ENCODE measurements around the gene MARVELD2. TPM values are rescaled to one million over a fixed set of nuclear protein-coding genes. Genes with fewer than 3 reads are reported as not detected.

Gene MARVELD2, protein sequence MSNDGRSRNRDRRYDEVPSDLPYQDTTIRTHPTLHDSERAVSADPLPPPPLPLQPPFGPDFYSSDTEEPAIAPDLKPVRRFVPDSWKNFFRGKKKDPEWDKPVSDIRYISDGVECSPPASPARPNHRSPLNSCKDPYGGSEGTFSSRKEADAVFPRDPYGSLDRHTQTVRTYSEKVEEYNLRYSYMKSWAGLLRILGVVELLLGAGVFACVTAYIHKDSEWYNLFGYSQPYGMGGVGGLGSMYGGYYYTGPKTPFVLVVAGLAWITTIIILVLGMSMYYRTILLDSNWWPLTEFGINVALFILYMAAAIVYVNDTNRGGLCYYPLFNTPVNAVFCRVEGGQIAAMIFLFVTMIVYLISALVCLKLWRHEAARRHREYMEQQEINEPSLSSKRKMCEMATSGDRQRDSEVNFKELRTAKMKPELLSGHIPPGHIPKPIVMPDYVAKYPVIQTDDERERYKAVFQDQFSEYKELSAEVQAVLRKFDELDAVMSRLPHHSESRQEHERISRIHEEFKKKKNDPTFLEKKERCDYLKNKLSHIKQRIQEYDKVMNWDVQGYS
- 0.16 and 0.26 TPM in 2 replicates for total RNA-seq

DNA sequence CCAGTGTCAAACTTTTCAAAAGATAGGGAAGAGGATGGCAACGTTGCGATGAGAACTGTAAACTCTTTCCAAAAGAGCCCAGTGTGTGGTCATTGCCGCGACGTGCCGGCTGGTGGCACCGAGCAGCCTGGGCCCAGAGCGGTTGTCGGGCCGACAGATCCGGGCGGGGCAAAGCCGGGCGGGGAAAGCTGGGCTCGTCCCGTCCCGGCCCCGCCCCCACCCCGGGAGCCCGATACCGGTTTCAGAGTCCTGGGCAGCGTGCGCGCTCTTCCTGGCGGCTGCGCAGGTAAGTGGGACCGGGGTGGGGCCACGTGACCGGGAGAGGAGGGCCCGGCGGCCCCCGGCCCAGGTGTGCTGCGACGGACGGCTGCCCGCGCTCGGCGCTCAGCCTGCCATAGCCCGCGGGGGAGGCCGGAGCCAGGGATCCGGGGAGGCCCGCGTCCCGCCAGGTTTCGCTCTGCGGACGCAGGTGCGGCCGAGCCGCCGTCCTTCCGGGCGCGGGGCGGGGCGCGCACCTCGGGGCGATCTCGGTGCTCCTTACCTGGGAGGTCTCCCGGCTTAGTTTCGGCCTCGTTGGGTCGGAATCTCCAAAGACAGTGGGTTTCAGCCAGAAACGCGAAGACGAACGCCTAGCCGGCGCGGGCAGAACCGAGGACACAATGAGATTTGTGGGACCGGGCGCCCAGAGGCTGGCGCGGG, at the start of gene MARVELD2:
MARVELD2 (plus strand) TSS at position 232 of the 699 bp plus-strand sequence. CDS start 4,270 bp downstream, outside the sequence.

DNA sequence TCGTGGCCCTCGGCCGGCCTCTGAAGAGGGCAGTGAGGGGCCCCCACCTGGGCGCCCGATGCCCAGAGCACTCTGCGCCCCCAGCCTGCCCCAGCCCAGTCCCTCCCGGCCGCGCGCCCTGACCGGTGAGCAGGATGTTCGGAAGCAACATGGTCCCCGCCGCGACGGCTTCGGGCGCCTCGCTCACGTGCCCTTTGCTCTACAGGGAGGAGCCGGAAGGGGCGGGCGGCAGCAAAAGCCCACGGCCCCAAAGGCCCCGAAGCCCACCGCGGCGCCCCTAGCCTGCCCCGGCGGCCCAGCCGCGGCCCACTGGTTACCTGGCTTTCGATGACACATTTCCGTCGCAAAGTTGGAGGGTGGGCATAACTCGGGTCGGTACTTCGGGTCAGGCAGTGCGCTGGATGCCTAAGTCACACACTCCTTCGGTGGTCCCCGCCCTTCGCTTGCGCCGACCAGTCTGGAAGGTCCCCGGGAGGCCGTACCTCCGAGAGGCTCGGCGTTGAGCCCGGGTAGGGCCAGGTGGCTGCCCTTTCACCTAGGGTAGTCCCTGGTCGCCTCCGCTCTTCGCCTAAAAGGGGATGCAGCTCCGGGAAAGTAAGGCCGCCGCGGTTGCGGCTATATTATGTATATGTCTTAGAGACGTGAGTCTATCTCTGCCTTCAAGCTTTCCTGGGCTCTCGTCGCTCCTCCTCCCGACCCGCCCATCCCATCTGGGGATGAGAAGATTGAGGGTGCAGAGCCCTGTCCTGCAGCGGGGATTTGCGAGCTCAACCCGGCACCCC, 45.4 kb upstream of the MARVELD2 start, which contains the start of the genes AK6, RAD17 and TAF9:
AK6 (minus strand) TSS at position 181 of the 782 bp plus-strand sequence; CDS start at position 151, 30 bp downstream.
RAD17 (plus strand) TSS at position 479 of the 782 bp plus-strand sequence. CDS start 2,391 bp downstream, outside the sequence.
TAF9 (minus strand) TSS at position 181 of the 782 bp plus-strand sequence. CDS start 3,783 bp downstream, outside the sequence.

DNA sequence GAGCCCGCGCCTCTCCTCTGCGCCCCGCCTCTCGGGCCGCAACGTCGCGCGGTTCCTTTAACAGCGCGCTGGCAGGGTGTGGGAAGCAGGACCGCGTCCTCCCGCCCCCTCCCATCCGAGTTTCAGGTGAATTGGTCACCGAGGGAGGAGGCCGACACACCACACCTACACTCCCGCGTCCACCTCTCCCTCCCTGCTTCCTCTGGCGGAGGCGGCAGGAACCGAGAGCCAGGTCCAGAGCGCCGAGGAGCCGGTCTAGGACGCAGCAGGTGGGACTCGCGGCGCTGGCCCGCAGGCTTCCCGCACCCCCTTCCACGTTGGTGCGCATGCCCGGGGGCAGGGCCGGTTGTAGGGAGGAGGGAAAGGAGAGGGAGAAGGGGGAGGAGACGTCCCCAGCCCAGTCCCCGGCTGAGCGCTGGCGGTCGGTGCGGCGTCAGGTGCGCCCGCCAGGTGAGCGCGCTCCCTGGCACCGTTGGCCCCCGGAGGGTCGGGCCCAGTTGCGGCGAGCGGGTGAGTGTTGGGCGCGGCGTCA, 77.5 kb downstream of the MARVELD2 start, which contains the start of gene OCLN:
OCLN (plus strand) TSS at position 400 of the 532 bp plus-strand sequence. CDS start 11,455 bp downstream, outside the sequence.

Other genes with a start within 250 kb of the MARVELD2 start
- gene CCNB1, start 248.0 kb upstream of the MARVELD2 start, total RNA-seq, result 9.5 and 40.0 TPM in 2 replicates
- gene CENPH, start 225.5 kb upstream of the MARVELD2 start, total RNA-seq, result 2.1 and 9.9 TPM in 2 replicates
- gene CDK7, start 180.2 kb upstream of the MARVELD2 start, total RNA-seq, result 34.5 and 70.5 TPM in 2 replicates
- 2.3 and 4.9 TPM in 2 replicates for gene CCDC125, start 82.3 kb upstream of the MARVELD2 start, total RNA-seq
- gene AK6, start 45.6 kb upstream of the MARVELD2 start, total RNA-seq, result 43.0 and 54.5 TPM in 2 replicates
- 54.8 and 75.8 TPM in 2 replicates for gene TAF9, start 45.6 kb upstream of the MARVELD2 start, total RNA-seq
- 11.6 and 15.1 TPM in 2 replicates for gene RAD17, start 45.3 kb upstream of the MARVELD2 start, total RNA-seq
- 0.26 and 0.32 TPM in 2 replicates for gene OCLN, start 77.7 kb downstream of the MARVELD2 start, total RNA-seq
- gene GTF2H2C, start 145.1 kb downstream of the MARVELD2 start, total RNA-seq, result 35.5 and 36.5 TPM in 2 replicates

Measured in bronchial smooth muscle cell (primary cell).